GM18861 (cell line): Measurements from ENCODE around the gene GTSF1L.

Experiments used
- ATAC-seq: cut with Tn5 transposase; IDR thresholded peaks from one replicate; pipeline ENCODE4 v1.9.1; 2021; ENCODE audit not compliant: unreplicated experiment

Gene GTSF1L

DNA sequence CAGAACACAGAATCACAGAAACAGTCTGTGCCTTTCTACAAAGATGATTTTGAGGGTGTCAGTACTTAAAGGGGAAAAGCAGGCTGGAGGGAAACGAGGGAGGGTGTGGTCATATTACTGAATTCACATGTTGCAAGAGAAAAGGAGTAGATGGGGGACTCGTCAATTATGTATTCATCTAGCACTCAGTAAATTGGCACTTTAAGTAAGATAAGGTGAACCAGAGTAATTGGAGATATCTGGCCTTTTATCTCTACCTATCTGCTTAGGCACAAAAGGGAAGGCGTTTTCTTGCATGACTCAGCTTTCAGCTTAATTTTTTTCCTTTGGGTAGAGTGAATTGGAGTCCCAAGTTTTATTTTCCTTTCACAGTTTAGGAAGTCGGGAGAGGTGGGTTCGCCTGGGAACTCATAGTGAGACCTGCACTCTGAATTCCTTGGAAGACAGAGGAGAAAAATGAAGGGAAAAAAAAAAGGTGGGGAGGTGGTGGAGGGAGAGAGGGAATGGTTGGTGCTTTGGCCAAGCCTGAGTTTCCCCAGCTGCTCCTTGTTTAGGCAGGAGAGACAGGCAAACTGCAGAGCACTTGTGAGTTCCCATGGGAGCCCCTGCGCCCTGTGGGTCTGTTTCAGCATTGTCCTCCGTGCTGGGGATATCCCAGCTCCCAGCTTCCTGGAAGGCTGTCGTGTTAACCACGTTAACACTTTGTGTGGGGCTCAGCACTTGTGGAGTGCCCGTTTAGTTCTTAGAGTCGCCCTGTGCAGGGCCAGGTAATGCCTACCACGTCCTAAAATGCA lies 19.7 kb upstream of the GTSF1L start:
- ATAC-seq, result no peak

DNA sequence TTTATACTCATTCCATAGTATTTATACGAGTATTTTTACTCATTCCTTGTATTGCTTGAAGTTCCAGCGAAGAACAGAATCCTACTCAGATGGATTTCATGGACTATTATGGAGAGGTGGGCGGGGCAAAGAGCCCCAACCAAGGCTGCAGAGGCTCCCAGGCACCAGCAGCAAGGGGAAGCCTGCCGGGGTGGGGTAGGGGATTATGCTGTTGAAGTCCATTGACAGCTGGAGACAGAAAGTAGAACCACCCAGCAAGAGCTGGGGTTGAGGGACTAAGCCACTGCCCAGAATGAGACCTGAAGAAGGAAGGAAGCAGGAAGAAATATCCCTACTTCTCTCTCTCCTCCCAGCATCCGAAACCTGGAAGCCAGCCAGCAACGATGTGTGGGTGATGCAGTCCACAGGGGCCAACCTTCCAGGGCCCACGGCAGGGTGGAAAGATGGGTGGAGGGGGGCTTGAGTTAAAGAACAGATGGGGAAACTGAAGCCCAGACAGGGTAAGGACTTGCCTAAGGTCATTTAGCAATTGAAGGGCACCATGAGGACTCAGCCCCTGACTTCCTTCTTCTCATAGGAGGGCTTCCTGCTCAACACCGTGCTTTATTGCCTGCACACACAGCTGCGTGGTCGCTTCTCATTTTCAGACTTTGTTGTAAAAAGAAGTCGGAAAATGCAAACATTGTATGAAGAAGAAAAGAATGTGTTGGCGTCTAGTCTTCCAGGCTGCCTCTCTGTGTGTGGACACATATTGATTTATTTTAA lies 18.3 kb upstream of the GTSF1L start:
- no peak for ATAC-seq

DNA sequence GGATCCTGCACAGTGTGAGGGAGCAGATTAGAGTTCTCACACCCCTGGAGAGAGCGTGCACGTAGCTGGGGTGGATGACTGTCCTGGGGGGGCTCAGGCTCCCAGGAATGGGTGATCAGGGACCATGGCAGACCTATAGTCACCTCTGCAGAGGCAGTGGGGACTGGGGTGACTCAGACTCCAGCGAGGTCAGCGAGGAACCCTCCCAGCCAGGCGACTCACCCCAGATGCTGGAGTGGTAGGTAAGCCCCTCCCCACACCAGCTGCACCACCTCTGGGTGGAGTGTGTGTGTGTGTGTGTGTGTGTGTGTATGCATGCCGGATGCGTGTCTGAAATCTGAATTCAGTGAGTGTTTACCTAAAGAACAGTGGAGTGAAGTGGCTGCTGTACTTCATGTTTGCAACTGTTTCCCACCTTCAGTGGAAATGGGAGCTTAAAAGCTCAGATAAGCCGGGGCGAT lies 17.4 kb upstream of the GTSF1L start:
- no peak for ATAC-seq

DNA sequence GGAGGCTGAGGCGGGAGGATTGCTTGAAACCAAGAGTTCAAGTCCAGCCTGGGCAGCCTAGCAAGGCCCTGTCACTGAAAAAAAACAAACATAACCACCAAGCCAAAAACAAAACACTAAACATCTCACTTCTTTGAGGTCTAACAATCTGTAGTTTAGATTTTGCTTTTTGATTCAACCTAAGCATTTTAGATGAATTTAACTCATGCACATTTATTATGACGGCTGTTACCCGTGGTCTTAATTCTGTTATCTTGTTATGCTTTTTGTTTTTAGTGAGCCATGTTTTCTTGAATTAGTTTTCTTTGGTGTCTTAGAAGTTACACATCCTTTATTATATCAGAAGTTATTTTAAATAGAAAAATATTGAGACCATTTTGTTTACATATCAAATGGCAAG lies 13.8 kb upstream of the GTSF1L start:
- no peak for ATAC-seq

DNA sequence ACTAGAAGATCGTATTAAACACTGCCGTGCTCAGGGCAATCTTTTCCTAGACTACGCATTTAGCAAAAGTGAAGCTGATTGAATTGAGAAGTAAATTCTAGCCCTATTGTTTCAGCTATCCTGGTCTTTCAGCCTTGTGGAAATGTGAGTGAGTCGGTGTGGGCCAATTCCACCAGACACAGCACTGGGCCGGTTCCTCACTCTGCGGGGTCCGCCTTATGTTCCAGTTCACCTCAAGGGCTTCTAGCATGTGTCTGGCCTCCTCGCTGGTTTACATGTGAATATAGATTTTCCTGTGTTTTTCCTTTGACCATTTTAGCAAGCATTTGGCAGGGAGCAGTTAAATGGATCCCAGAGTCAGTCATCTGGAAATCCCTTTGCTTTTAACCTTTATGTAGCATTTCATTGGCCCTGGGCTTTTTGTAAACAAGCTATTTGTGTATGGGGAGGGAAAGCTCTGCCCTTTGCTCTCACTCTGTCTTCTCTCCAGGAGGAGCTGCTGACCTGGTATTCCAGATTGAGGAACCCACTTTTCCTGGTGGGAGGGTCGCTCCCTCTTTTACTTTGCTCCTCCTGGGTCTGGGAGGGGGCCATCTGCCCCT lies 12.4 kb upstream of the GTSF1L start:
- ATAC-seq, result no peak

DNA sequence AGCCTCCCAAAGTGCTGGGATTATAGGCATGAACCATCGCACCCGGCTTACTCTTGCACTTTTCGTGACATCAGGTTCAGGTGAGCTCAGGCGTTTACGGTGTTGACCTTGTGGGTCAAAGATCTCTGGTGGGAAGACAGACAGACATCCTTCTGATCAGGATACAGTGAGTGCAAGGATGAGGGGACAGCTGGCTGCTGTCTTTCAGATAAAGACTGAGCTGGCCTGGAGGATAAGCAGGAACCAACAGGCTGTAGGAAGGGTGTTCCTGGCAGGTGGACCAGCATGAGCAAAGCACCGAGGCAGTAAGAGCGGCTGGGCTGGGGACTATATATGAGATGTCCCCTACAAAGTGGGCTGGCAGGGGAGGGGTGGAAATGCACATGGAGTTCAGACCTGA lies 11.1 kb upstream of the GTSF1L start:
- no peak for ATAC-seq

DNA sequence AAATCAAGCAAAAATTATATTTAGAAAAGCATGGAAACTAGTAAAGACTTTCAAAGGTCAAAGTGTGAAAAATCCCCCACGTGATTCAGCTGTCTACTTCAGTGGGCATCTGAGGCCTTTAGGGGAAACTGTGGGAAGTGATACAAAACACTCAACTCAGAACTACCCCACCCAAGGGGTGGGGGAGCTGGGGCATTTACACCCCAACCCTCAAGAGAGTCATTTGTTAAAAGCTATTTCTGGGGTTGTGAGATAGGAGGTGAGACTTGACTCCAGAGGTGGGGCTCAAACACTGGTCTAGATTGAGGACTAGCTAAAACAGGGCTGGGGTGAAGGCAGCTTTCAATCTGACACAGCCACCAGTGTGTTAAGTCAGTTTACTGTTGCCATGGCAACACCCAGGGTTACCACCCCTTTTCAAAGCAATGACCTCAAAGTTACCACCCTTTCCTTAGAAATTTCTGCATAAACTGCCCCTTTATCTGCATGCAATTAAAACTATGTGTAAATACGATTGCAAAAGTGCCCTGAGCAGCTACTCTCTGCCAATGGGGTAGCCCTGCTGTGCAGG lies 9.9 kb upstream of the GTSF1L start:
- no peak for ATAC-seq

DNA sequence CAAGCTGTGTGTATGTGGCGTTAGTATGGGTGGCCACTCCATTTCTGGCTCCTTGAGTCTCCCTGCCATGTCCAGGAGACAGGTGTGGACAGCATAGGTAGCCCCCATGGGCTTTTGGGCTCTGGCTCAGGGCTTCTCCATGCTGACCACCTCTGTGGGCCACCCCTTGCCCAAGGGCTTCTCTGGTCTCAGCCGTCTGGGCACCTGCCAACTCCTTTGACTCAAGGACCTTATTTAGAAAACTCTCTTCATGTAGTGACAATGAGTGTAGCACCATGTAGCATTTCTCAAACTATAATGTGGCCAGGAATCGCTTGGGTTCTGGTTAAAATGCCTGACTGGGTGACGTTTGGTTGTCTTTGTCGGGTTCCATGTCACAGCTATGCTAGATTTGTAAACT lies 5.1 kb upstream of the GTSF1L start:
- no peak for ATAC-seq

DNA sequence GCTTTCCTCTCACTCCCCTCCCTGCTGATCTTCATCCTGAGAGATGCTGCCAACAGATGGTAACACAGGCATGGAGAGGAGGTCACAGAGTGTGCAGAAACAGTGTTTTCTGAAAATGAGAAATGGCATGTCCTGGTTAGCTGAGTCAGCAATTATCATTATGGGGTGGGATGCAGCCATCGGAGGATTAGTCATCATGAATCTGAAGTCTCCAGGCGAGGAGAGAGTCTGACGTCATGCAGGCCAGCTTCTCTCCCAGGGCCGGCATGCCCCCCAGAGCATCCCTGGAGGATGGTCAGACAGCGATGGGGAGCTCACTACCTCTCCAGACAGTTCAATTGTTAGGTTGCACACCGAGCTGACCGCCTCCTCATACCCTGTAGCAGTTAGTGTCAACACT lies 4.7 kb upstream of the GTSF1L start:
- ATAC-seq, result no peak

DNA sequence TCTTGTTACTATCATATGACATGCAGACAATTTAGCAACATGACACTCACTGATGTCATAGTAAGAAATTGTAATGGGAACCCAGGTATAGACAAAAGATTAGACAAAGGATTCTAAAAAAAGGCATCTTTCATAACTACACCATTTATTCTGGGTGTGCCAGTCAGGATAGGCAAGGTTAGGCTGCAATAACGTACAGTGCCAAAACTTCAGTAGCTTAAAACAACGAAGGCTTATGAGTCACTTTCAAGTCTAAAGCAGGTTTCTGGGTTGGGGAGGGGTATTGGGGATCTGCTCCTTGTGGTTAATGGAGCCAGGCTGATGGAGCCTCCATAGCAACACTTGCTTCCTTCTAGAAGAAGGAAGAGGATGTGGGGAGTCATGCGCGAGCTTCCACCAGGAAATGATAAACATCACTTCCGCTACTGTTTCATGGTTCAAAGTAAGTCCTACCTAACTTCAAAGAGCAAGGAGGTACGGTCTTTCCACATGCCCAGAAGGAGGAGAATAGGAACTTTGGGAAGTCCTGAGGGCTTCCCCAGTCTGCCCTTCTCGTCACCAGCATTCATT lies 2.0 kb upstream of the GTSF1L start:
- no peak for ATAC-seq

DNA sequence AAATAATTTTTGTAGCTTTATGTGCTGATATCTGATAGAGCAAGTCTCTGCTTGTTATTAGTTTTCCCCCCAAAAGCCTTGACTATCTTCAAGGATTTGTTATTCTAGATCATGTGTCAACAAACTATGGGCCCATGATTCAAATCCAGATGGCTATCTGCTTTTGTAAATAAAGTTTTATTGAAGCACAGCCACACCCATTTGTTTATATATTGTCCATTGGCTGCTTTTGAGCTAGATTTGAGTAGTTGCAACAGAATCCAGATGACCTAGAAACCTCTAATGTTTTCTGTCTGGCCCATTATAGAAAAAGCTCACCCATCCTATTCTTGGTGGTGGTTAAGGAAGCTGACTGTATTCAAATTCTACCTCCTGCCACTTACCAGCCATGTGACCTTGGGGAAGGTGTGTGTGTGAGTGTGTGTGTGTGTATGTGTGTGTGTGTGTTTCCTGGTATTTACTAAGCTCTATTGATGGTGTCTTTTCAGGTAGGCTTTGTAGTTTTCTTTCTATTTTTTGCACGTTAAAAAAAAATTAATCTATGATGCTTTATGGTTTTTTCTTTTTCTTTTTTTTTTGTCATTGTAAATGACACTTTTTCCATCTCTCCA lies 1.3 kb upstream of the GTSF1L start:
- no peak for ATAC-seq

DNA sequence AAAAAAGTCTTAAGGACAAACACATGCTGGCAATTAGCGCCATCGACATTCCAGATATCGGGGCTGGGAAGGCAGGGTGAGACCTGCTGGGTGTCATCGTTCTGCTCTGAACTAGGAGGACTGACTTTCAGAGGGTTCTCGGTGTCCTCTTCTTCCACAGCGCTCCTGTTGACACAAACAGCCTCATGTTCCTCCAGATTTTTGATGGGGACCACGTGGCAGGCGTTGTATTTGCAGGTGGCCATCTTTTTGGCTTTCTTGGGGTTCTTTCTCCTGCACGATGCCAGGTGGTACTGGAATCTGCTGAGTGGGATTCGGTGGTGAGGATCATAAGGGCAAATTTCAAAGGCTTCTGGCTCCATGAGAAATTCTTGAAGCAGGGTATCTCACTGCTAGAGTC lies 469 bp downstream of the GTSF1L start:
- ATAC-seq, result no peak

DNA sequence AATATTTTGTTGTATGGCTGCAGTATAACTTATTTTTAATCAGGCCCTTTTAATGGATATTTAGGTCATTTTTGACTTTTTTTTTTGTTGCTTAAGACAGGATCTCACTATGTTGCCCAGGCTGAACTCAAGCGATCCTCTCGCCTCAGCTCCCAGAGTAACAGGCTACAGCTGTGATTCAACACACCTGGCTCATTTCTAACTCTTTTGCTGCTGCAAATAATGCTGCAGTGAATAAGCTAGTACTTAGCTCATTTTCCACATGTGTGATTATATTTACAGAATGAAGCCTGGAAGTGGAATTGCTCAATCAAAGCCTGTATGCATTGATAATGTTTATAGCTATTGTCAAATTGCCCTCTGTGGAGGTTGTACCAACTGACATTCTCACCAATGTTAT lies 1.1 kb downstream of the GTSF1L start:
- no peak for ATAC-seq

DNA sequence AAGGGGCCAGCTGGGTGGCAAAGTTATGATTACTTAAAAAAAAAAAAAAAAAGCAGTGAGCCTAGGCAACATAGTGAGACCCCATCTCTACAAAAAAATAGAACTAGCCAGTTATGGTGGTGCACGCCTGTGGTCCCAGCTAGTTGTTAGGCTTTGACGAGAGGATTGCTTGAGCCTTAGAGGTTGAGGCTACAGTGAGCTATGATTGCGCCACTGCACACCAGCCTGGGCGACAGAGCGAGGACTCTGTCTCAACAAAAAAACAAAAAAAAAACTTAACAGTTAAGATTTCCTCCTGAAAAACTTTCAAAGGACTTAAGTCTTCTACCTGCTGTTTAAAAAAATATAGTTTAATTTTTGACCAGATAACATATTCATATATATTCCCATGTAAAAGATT lies 2.4 kb downstream of the GTSF1L start:
- ATAC-seq, result no peak

DNA sequence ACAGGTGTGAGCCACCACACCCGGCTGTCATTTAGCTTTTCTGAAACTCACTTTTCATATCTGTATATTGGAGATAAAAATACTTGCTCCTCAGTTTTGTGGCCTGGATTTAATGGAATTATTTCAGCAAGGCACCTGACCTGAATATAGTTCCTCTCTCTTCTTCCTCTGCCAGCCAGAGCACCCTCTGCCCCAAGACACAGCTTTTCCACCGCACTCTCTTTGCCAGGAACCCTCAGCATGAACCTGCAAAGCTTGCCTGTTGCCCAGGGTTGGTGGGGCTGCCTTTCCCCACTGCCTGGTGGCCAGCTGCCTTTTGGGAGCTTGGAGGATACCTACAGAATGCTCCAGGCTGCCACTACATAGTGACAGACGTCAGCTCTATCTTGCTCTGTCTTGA lies 3.1 kb downstream of the GTSF1L start:
- ATAC-seq, result no peak

DNA sequence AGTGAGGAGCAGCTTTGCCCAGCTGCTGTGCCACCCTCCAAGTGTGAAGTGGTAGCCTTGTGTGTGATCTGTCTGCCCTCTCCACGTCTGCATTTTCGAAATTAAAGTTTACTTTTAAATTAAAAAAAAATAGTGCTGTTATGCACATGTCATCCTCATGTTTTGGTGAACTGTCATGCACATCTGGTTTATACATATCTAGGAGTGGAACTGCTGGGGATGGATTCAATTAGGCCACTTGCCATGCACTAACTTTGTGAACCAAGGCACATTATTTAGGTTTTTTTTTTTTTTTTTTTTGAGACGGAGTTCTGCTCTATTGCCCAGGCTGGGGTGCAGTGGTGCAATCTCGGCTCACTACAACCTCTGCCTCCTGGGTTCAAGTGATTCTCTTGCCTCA lies 3.6 kb downstream of the GTSF1L start:
- ATAC-seq, result no peak

DNA sequence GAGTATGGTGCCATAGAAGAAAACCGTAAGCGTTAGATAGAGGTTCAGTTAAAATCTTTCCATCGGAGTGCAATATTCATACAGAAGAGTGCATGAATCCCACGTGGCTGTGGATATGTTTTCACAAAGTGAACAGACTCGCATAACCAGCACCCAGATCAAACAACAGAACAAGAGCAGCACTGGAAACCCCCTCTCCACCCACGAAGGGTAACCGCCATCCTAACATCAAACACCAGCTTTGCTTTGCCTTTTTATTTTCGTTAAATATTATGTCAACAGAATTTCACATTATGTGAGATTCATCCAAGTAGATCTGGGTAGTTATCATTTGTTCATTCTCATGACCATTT lies 4.7 kb downstream of the GTSF1L start:
- ATAC-seq, result no peak

DNA sequence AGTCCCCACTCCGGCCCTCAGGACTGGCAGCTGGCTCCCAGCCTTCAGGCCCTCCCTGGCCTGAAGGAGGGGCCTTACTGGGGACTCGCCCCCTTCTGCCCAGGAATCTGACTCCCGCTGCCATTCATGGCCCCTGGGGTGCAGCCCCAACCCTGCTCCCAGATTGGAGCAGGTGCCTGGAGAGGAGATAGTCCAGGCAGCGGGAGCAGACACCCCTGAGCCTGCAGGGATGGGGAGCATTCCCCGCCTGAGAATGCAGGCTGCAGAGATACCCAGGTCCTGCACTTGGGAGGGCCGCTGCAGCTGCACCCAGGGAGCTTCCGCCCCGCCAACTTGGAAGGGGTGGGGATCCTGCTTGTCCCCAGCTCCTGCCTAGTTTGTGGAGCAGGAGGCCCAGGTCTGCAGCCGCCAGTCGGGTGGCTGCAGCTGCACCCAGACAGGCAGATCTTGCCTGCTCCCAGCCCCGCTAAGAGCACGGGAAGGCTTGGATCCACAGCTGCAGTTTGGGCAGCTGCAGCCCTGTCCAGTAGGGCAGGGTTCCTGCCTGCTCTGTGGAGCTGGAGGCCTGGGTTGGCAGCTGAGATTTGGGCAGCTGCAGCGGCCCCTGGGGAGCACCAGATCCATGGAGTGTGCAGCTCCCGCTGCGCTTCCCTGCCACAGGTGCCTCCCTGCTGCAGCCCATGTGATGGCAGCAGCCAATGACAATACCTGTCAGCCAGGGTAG lies 5.2 kb downstream of the GTSF1L start:
- no peak for ATAC-seq

DNA sequence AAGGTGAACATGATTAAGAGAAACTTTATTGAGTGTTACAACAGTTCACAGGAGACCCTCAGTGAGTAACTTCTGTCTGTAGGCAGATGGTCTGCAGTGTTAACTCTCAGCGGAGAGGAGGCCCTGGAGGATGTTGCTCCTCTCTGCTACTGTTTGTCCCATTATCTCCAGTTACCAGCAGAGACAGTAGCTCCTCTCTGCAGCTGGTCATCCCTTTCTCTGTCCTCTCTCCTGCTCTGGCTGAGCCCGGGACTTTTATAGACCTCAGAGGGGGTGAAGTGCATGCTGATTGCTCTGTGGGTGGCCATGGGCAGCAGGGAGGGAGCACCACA lies 5.7 kb downstream of the GTSF1L start:
- no peak for ATAC-seq

DNA sequence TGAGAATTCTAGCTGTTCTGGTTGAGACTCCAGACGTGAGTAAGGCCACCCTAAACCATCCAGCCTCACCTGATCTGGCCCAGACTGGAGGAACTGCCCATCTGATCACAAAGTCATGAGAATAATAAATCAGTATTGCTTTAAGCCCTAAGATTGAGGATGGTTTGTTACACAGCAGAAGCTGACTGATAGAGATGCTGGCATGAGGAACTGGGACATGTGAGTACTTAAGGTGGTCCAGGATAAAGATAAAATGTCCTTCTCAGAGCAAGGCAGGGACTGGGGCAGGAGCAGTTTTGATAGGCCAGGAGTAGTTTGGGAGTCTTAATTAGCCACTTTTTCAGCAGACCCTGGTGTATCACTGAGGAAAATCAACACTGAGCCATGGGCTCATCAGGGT lies 6.8 kb downstream of the GTSF1L start:
- no peak for ATAC-seq

DNA sequence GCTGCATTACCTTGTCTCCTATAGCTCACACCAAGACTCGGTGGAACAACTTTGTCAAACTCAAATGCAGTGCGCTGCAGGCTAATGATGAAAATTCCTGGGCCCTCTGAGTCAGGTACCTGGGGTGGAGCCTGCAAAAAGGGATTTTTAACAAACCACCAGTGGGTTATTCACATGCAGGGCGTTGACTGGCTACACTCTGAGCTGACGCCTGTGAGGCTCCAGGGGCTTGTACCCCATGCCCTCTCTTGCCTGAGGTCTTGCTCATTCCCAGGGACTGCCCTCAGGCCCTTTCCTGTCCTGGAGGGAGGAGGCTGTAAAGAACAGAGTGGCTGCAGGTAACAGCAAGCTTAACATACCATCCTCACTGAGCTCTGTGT lies 9.2 kb downstream of the GTSF1L start:
- no peak for ATAC-seq
